OCI-LY7 (cell line): ENCODE measurements around the gene YWHAB. TPM values are rescaled to one million over a fixed set of nuclear protein-coding genes. Genes with fewer than 3 reads are reported as not detected.

ENCODE experiments used
- BruUV-seq: library from RNA; stranded (reverse); fragments of 400-500 nt; replicated peaks from 2 replicates; lab custom pipeline; 2021; lab: Mats Ljungman, UMichigan
- CTCF ChIA-PET: fragments of 300-600 bp; sonication (Branson Sonifier 250); formaldehyde crosslinking; loops from one replicate; lab custom pipeline; 2022; ENCODE audit warnings: antibody characterized with exemption; ENCODE audit not compliant: unreplicated experiment; lab: Charles Lee
- POLR2A ChIA-PET: fragments of 300-600 bp; sonication (Branson Sonifier 250); formaldehyde crosslinking; loops from one replicate; lab custom pipeline; 2022; ENCODE audit warnings: antibody characterized with exemption; lab: Charles Lee
- DNase-seq: peaks from one replicate; pipeline ENCODE4 v3.0.0-alpha.2; 2015; ENCODE audit warnings: low spot score
- H2AFZ ChIP-seq: fragments of 200-600 bp; sonication (generic), shearing (Covaris generic); 2 replicates; pipeline ENCODE4 v1.6.1; 2014; ENCODE audit warnings: mild to moderate bottlenecking, antibody characterized with exemption, low read length, moderate library complexity
- H3K27ac ChIP-seq: fragments of 200-600 bp; sonication (generic); 2 replicates; pipeline ENCODE4 v1.5.1; 2014; ENCODE audit warnings: mixed run types, low read depth, mild to moderate bottlenecking, moderate library complexity, low read length, inconsistent platforms; ENCODE audit not compliant: poor library complexity, severe bottlenecking
- H3K36me3 ChIP-seq: fragments of 200-600 bp; sonication (generic); 2 replicates; pipeline ENCODE4 v1.6.1; 2014; ENCODE audit warnings: mild to moderate bottlenecking, antibody characterized with exemption, low read length, moderate library complexity, mixed read lengths; ENCODE audit not compliant: insufficient read depth
- H3K4me1 ChIP-seq: fragments of 200-600 bp; sonication (generic); 2 replicates; pipeline ENCODE4 v1.5.1; 2014; ENCODE audit warnings: mild to moderate bottlenecking, low read length; ENCODE audit not compliant: insufficient read depth, poor library complexity, severe bottlenecking
- H3K4me2 ChIP-seq: fragments of 200-600 bp; sonication (generic); 2 replicates; pipeline ENCODE4 v1.6.1; 2014; ENCODE audit warnings: mild to moderate bottlenecking, low read length
- H3K4me3 ChIP-seq: fragments of 200-600 bp; sonication (generic); 2 replicates; pipeline ENCODE4 v1.5.1; 2014; ENCODE audit warnings: mild to moderate bottlenecking, low read depth, low read length; ENCODE audit not compliant: poor library complexity, severe bottlenecking
- H3K79me2 ChIP-seq: fragments of 200-600 bp; sonication (generic); 2 replicates; pipeline ENCODE4 v1.6.1; 2016; ENCODE audit warnings: low read depth, mild to moderate bottlenecking, low read length, moderate library complexity, mixed read lengths; ENCODE audit not compliant: insufficient read depth
- H3K9me2 ChIP-seq: fragments of 200-600 bp; sonication (generic); 2 replicates; pipeline ENCODE4 v1.6.1; 2016; ENCODE audit warnings: mild to moderate bottlenecking, low read length, mixed read lengths; ENCODE audit not compliant: insufficient read depth
- H3K9me3 ChIP-seq: fragments of 200-600 bp; sonication (generic); 2 replicates; pipeline ENCODE4 v1.6.1; 2014; ENCODE audit warnings: mild to moderate bottlenecking, mixed run types, low read length, mixed read lengths
- H4K20me1 ChIP-seq: fragments of 200-600 bp; sonication (generic); 2 replicates; pipeline ENCODE4 v1.6.1; 2014; ENCODE audit warnings: mild to moderate bottlenecking, antibody characterized with exemption, low read length, moderate library complexity, mixed read lengths; ENCODE audit not compliant: insufficient read depth
- EZH2phosphoT487 ChIP-seq: fragments of 200-600 bp; sonication (generic); IDR thresholded peaks from 2 replicates; pipeline ENCODE4 v1.6.1; 2018; ENCODE audit warnings: low read depth, borderline replicate concordance, mild to moderate bottlenecking, mixed run types, antibody characterized with exemption, low read length, moderate library complexity, mixed read lengths
- intact Hi-C: fragments of 100-400 bp; cut with micrococcal nuclease; formaldehyde crosslinking; loops from one replicate; pipeline ENCODE4 v1.10.0; 2022; ENCODE audit not compliant: unreplicated experiment
- total RNA-seq, 2 experiments: library from RNA; depleted of rRNA in 1 of 2; stranded (reverse); fragments of >200 nt in 1 of 2; shearing (Covaris generic) in 1 of 2; gene quantifications; 2 replicates each; pipeline ENCODE4 v1.2.3, GENCODE V29; 2014 to 2022
- TF ChIP-seq, protein P1 (sequence below): fragments of 200-600 bp; sonication (generic); conservative IDR thresholded peaks from 2 replicates; pipeline ENCODE4 v1.5.1; 2014; ENCODE audit warnings: mild to moderate bottlenecking, antibody characterized with exemption, low read length, moderate library complexity, mixed read lengths

Gene YWHAB
- total RNA-seq, 2 experiments from 2014 or later: 72.8 to 245 TPM

DNA sequence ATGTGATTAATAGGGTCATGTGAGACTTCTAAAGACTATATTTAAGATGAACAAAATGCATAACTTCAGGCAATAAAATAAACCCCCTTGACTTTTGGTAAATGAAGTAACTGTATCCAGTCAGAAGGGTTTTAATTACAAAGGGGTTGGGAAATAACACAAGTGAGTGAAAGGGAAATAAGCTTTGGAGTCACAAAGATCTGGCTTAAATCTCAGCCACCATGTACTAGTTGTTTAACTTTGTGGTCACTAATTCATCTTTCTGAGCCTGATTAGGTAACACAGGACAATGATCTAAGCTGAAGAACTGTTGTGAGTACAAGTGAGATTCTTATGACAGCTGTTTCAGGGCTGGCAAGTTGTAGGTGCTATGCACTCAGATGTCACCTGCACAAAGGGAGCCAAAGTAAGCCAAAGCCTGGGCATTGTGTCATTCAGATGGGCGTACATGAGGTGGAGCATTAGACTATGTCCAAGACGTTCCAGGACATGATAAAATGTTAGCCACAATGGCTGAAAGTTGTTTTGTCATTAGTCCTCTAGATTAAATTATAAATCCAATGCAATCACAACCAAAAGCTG is 60.9 kb downstream of the YWHAB start:
- BruUV-seq: no TSS peak
- H3K4me2 ChIP-seq: no peak overlapping the region
- CTCF ChIA-PET: no interaction called here
- H4K20me1 ChIP-seq: no peaks in the 10 kb centered on the region
- H3K4me3 ChIP-seq: no peak overlapping the region
- no peaks in the 10 kb centered on the region for H3K4me1 ChIP-seq
- intact Hi-C loops: no loop called here
- H2AFZ ChIP-seq: no peak overlapping the region
- no peaks in the 10 kb centered on the region for H3K9me3 ChIP-seq
- H3K36me3 ChIP-seq: peaks cover 99% of the 10 kb centered on the region
- no peak overlapping the region for H3K27ac ChIP-seq
- no peaks in the 10 kb centered on the region for H3K9me2 ChIP-seq
- H3K79me2 ChIP-seq: no peaks in the 10 kb centered on the region
- DNase-seq: no peak
- POLR2A ChIA-PET: interaction anchor here (1.0 to 1.5 kb wide), 3 partner anchors 14 to 37 kb away, joined by 3 to 4 read pairs (median 3); partner anchors contain the start of genes PABPC1L and TOMM34
- TF ChIP-seq, protein P1, sequence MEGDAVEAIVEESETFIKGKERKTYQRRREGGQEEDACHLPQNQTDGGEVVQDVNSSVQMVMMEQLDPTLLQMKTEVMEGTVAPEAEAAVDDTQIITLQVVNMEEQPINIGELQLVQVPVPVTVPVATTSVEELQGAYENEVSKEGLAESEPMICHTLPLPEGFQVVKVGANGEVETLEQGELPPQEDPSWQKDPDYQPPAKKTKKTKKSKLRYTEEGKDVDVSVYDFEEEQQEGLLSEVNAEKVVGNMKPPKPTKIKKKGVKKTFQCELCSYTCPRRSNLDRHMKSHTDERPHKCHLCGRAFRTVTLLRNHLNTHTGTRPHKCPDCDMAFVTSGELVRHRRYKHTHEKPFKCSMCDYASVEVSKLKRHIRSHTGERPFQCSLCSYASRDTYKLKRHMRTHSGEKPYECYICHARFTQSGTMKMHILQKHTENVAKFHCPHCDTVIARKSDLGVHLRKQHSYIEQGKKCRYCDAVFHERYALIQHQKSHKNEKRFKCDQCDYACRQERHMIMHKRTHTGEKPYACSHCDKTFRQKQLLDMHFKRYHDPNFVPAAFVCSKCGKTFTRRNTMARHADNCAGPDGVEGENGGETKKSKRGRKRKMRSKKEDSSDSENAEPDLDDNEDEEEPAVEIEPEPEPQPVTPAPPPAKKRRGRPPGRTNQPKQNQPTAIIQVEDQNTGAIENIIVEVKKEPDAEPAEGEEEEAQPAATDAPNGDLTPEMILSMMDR: no peak
- TF ChIP-seq EZH2phosphoT487: no peak

- no peak overlapping the region for H2AFZ ChIP-seq
- H3K9me2 ChIP-seq: no peaks in the 10 kb centered on the region
- TF ChIP-seq EZH2phosphoT487: no peak
- TF ChIP-seq, protein P1: no peak
- intact Hi-C loops: no loop called here
- ChIA-PET CTCF (no interaction called here), POLR2A (no interaction called here)
- BruUV-seq: no TSS peak
- no peak overlapping the region for H3K4me2 ChIP-seq
- H3K4me3 ChIP-seq: no peak overlapping the region
- no peak for DNase-seq
- no peaks in the 10 kb centered on the region for H3K4me1 ChIP-seq
- H3K9me3 ChIP-seq: no peaks in the 10 kb centered on the region
- no peak overlapping the region for H3K27ac ChIP-seq
- H3K79me2 ChIP-seq: no peaks in the 10 kb centered on the region
- H3K36me3 ChIP-seq: peaks cover 99% of the 10 kb centered on the region
- H4K20me1 ChIP-seq: no peaks in the 10 kb centered on the region
These were observed 62.6 kb downstream of the YWHAB start for GRCh38 chr20:44948107-44948506.

- no peak overlapping the region for H3K27ac ChIP-seq
- no peak overlapping the region for H3K4me3 ChIP-seq
- peaks cover 99% of the 10 kb centered on the region for H3K36me3 ChIP-seq
- DNase-seq: no peak
- no peaks in the 10 kb centered on the region for H3K9me2 ChIP-seq
- no peak overlapping the region for H3K4me2 ChIP-seq
- H3K79me2 ChIP-seq: no peaks in the 10 kb centered on the region
- no peak overlapping the region for H2AFZ ChIP-seq
- no peaks in the 10 kb centered on the region for H3K9me3 ChIP-seq
- H3K4me1 ChIP-seq: no peaks in the 10 kb centered on the region
- BruUV-seq: no TSS peak
- no peaks in the 10 kb centered on the region for H4K20me1 ChIP-seq
- ChIA-PET POLR2A (interaction anchor here (1.6 kb wide), 1 partner anchor 14 kb away, joined by 4 read pairs; no protein-coding TSS in a partner anchor), CTCF (no interaction called here)
- intact Hi-C loops: no loop called here
- TF ChIP-seq, protein P1: no peak
- TF ChIP-seq EZH2phosphoT487: no peak
These were observed 63.0 kb downstream of the YWHAB start for GRCh38 chr20:44948513-44948912.
